Mesenchymal stem cell (in vitro differentiated cells and primary cell): Measurements from ENCODE around the gene ETV3L.
"Not testable (repeated sequence)": the region's sequence is repeated elsewhere in the genome, so short reads cannot be mapped to it uniquely, and the experiment has no call there.

Experiments
- DNase-seq: peaks from one replicate; pipeline ENCODE4 v3.0.0-alpha.2; 2013
- H2AFZ ChIP-seq: one replicate; pipeline ENCODE4 v1.6.1; 2013; ENCODE audit warnings: low read depth, mild to moderate bottlenecking, control low read depth, inconsistent platforms, low read length, moderate library complexity
- H2AK5ac ChIP-seq: 2 replicates; pipeline ENCODE4 v1.6.1; 2013; ENCODE audit warnings: low read length, moderate library complexity, mild to moderate bottlenecking, inconsistent platforms; ENCODE audit not compliant: severe bottlenecking
- H2BK120ac ChIP-seq: one replicate; pipeline ENCODE4 v1.6.1; 2013; ENCODE audit warnings: low read depth, mild to moderate bottlenecking, inconsistent platforms, low read length, moderate library complexity
- H2BK12ac ChIP-seq, 2 experiments: one replicate each; pipeline ENCODE4 v1.6.1; 2013; ENCODE audit warnings: inconsistent platforms in 2 of 2, low read length in 2 of 2, mild to moderate bottlenecking in 2 of 2, moderate library complexity in 2 of 2, control low read depth in 1 of 2
- H2BK15ac ChIP-seq: one replicate; pipeline ENCODE4 v1.6.1; 2013; ENCODE audit warnings: mild to moderate bottlenecking, low read depth, inconsistent platforms; ENCODE audit not compliant: poor library complexity, severe bottlenecking
- H2BK5ac ChIP-seq: 2 replicates; pipeline ENCODE4 v1.6.1; 2013; ENCODE audit warnings: low read depth, mild to moderate bottlenecking, low read length, control low read depth, inconsistent platforms; ENCODE audit not compliant: poor library complexity, severe bottlenecking
- H3K14ac ChIP-seq, 2 experiments: one replicate each; pipeline ENCODE4 v1.6.1; 2013; ENCODE audit warnings: inconsistent platforms in 2 of 2, low read length in 2 of 2, control low read depth in 1 of 2, mild to moderate bottlenecking in 1 of 2, moderate library complexity in 1 of 2
- H3K18ac ChIP-seq, 2 experiments: one replicate each; pipeline ENCODE4 v1.6.1; 2013; ENCODE audit warnings: inconsistent platforms in 2 of 2, low read length in 2 of 2, control low read depth in 1 of 2, low read depth in 1 of 2, mild to moderate bottlenecking in 1 of 2
- H3K23ac ChIP-seq, 2 experiments: one replicate each; pipeline ENCODE4 v1.6.1; 2013; ENCODE audit warnings: inconsistent platforms in 2 of 2, low read length in 2 of 2, mild to moderate bottlenecking in 2 of 2, moderate library complexity in 2 of 2, control low read depth in 1 of 2
- H3K27ac ChIP-seq: 2 replicates; pipeline ENCODE4 v1.5.1; 2013; ENCODE audit warnings: mild to moderate bottlenecking, moderate library complexity, low read length, control low read depth, inconsistent platforms; ENCODE audit not compliant: poor library complexity, severe bottlenecking
- H3K27me3 ChIP-seq, 2 experiments: 2 replicates each; pipeline versions ENCODE4 v1.6.1 to v1.7.0; 2013; ENCODE audit warnings: low read length in 2 of 2, mild to moderate bottlenecking in 2 of 2, moderate library complexity in 2 of 2, control low read depth in 1 of 2, inconsistent platforms in 1 of 2; ENCODE audit not compliant: control insufficient read depth in 1 of 2, insufficient read depth in 1 of 2
- H3K36me3 ChIP-seq, 2 experiments: 2 replicates each; pipeline versions ENCODE4 v1.6.1 to v1.7.0; 2013; ENCODE audit warnings: low read length in 2 of 2, control low read depth in 1 of 2, inconsistent platforms in 1 of 2, low read depth in 1 of 2, mild to moderate bottlenecking in 1 of 2; ENCODE audit not compliant: insufficient read depth in 2 of 2, control insufficient read depth in 1 of 2
- H3K4ac ChIP-seq, 2 experiments: one replicate each; pipeline ENCODE4 v1.6.1; 2013; ENCODE audit warnings: inconsistent platforms in 2 of 2, low read length in 2 of 2, mild to moderate bottlenecking in 2 of 2, moderate library complexity in 2 of 2, control low read depth in 1 of 2, low read depth in 1 of 2
- H3K4me1 ChIP-seq: 2 replicates; pipeline ENCODE4 v1.6.1; 2013; ENCODE audit warnings: low read depth, low read length, control low read depth; ENCODE audit not compliant: control insufficient read depth, insufficient read depth
- H3K4me2 ChIP-seq: 2 replicates; pipeline ENCODE4 v1.6.1; 2013; ENCODE audit warnings: low read length, mild to moderate bottlenecking, inconsistent platforms; ENCODE audit not compliant: poor library complexity, severe bottlenecking
- H3K4me3 ChIP-seq, 2 experiments: 2 replicates each; pipeline versions ENCODE4 v1.5.1 to v1.7.0; 2013; ENCODE audit warnings: low read length in 2 of 2, mild to moderate bottlenecking in 2 of 2, control low read depth in 1 of 2, low read depth in 1 of 2; ENCODE audit not compliant: insufficient read depth in 1 of 2
- H3K79me1 ChIP-seq: replicated peaks from 2 replicates; pipeline ENCODE4 v1.6.1; 2013; ENCODE audit warnings: mild to moderate bottlenecking, control low read depth, low read length, inconsistent platforms; ENCODE audit not compliant: poor library complexity, severe bottlenecking
- H3K9ac ChIP-seq: 2 replicates; pipeline ENCODE4 v1.7.0; 2013; ENCODE audit warnings: mild to moderate bottlenecking, low read length, moderate library complexity
- H3K9me3 ChIP-seq: 2 replicates; pipeline ENCODE4 v1.7.0; 2013; ENCODE audit warnings: mild to moderate bottlenecking, low read length; ENCODE audit not compliant: control insufficient read depth
- H4K8ac ChIP-seq: one replicate; pipeline ENCODE4 v1.6.1; 2013; ENCODE audit warnings: inconsistent platforms, mild to moderate bottlenecking, low read length, moderate library complexity
- H4K91ac ChIP-seq: one replicate; pipeline ENCODE4 v1.6.1; 2013; ENCODE audit warnings: mild to moderate bottlenecking, low read length, inconsistent platforms
- WGBS: methylation state at CpG from one replicate; pipeline ENCODE4 v1.1.7; 2013; ENCODE audit warnings: mixed read lengths; 5-methylcytosine and 5-hydroxymethylcytosine counted together

ETV3L gene

GRCh38 chr1:157077394-157077793 is 22.2 kb downstream of the ETV3L start:
- no peak overlapping the region for H2BK120ac ChIP-seq
- H3K4me3 ChIP-seq: no peak overlapping the region
- WGBS: 94% methylated on average over 1 of the region's 1 CpG
- no peak overlapping the region for H4K91ac ChIP-seq
- no peak overlapping the region for H3K27ac ChIP-seq
- no peak overlapping the region for H2AFZ ChIP-seq
- peaks cover 11 to 13% of the 10 kb centered on the region in 2 experiments for H3K27me3 ChIP-seq
- H2BK15ac ChIP-seq: no peak overlapping the region
- no peak overlapping the region for H3K23ac ChIP-seq
- no peak overlapping the region for H3K9ac ChIP-seq
- no peak for DNase-seq
- H2BK5ac ChIP-seq: no peak overlapping the region
- no peak overlapping the region for H3K4me2 ChIP-seq
- no peak overlapping the region for H3K4ac ChIP-seq
- no peak overlapping the region for H2BK12ac ChIP-seq
- H4K8ac ChIP-seq: no peak overlapping the region
- no peak overlapping the region for H2AK5ac ChIP-seq
- H3K79me1 ChIP-seq: no peaks in the 10 kb centered on the region
- H3K36me3 ChIP-seq: no peaks in the 10 kb centered on the region
- H3K9me3 ChIP-seq: no peaks in the 10 kb centered on the region
- peaks cover 3% of the 10 kb centered on the region for H3K4me1 ChIP-seq
- H3K14ac ChIP-seq: no peak overlapping the region
- no peak overlapping the region for H3K18ac ChIP-seq

GRCh38 chr1:157073944-157074685 is 25.5 kb downstream of the ETV3L start:
- H3K27me3 ChIP-seq: peaks cover 23 to 32% of the 10 kb centered on the region in 2 experiments
- H3K9ac ChIP-seq: no peak overlapping the region
- no peak overlapping the region for H2BK120ac ChIP-seq
- no peak overlapping the region for H2BK15ac ChIP-seq
- H4K8ac ChIP-seq: no peak overlapping the region
- peak overlapping the region in 1 of 2 experiments; percentile 11 for H3K18ac ChIP-seq
- H2BK12ac ChIP-seq: no peak overlapping the region
- no peak overlapping the region for H3K4ac ChIP-seq
- H3K23ac ChIP-seq: no peak overlapping the region
- peaks cover 3% of the 10 kb centered on the region for H3K4me1 ChIP-seq
- H3K4me2 ChIP-seq: no peak overlapping the region
- H3K79me1 ChIP-seq: no peaks in the 10 kb centered on the region
- H3K9me3 ChIP-seq: no peaks in the 10 kb centered on the region
- no peak overlapping the region for H2AK5ac ChIP-seq
- H4K91ac ChIP-seq: no peak overlapping the region
- H2AFZ ChIP-seq: peak overlapping the region; percentile 55
- H3K4me3 ChIP-seq: peak overlapping the region in 1 of 2 experiments; percentile 58
- DNase-seq: peak; percentile 74
- no peak overlapping the region for H2BK5ac ChIP-seq
- H3K36me3 ChIP-seq: no peaks in the 10 kb centered on the region
- H3K14ac ChIP-seq: no peak overlapping the region
- H3K27ac ChIP-seq: no peak overlapping the region
- WGBS: 44% methylated on average over 34 of the region's 35 CpGs

DNA sequence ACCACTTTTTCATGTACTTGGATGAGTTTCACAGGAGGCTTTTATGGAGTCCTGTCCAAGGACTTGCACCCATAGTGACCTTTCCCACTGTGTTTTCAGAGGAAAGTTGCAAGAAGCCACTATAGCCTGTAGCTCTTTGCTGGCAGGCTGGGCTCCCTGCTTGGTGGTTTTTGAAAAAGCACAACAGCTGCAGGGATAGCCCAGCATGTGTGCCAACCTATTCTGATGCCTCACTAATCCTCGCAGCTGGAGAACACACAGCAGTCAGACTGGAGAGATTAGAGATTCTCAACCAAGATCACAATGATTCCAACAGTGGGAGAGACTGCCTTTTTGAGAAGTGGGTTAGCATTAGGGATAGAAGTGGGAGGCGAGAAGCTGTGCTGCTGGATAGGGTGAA is 30.0 kb downstream of the ETV3L start:
- Histone ChIP-seq H3K27ac (no peak overlapping the region), H3K4ac (no peak overlapping the region)
- WGBS: 84% methylated on average over 2 of the region's 2 CpGs

GRCh38 chr1:157059241-157059640 is 40.4 kb downstream of the ETV3L start:
- not testable (repeated sequence) for H2BK120ac ChIP-seq, H2BK15ac ChIP-seq, H3K4me1 ChIP-seq, H3K27me3 ChIP-seq, H3K4me3 ChIP-seq, H3K23ac ChIP-seq, H3K79me1 ChIP-seq, DNase-seq, H3K36me3 ChIP-seq, H3K9ac ChIP-seq, H2AFZ ChIP-seq, H2BK12ac ChIP-seq, H4K91ac ChIP-seq, H2AK5ac ChIP-seq, H4K8ac ChIP-seq, H3K4me2 ChIP-seq, H3K4ac ChIP-seq, H3K27ac ChIP-seq, H3K18ac ChIP-seq, H3K14ac ChIP-seq, H3K9me3 ChIP-seq, H2BK5ac ChIP-seq
- WGBS: 76% methylated on average over 3 of the region's 3 CpGs

More for the DNA sequence above, 30.0 kb downstream of the ETV3L start:
- Histone ChIP-seq H3K4me1 (peaks cover 3% of the 10 kb centered on the region), H3K4me3 (no peak overlapping the region), H3K9ac (no peak overlapping the region), H4K8ac (no peak overlapping the region), H2BK12ac (no peak overlapping the region), H3K79me1 (no peaks in the 10 kb centered on the region), H3K36me3 (no peaks in the 10 kb centered on the region), H2AFZ (no peak overlapping the region), H2BK15ac (no peak overlapping the region), H3K9me3 (no peaks in the 10 kb centered on the region), H2AK5ac (no peak overlapping the region), H2BK5ac (no peak overlapping the region), H4K91ac (no peak overlapping the region), H3K4me2 (no peak overlapping the region), H3K14ac (no peak overlapping the region), H2BK120ac (no peak overlapping the region), H3K23ac (no peak overlapping the region), H3K18ac (no peak overlapping the region), H3K27me3 (peaks cover 17 to 18% of the 10 kb centered on the region in 2 experiments)
- DNase-seq: no peak
